Measurements from ENCODE around the gene C14orf93.
A peak's percentile ranks its signal among the peaks of the same experiment; 100 is the strongest.

C14orf93 gene

DNA sequence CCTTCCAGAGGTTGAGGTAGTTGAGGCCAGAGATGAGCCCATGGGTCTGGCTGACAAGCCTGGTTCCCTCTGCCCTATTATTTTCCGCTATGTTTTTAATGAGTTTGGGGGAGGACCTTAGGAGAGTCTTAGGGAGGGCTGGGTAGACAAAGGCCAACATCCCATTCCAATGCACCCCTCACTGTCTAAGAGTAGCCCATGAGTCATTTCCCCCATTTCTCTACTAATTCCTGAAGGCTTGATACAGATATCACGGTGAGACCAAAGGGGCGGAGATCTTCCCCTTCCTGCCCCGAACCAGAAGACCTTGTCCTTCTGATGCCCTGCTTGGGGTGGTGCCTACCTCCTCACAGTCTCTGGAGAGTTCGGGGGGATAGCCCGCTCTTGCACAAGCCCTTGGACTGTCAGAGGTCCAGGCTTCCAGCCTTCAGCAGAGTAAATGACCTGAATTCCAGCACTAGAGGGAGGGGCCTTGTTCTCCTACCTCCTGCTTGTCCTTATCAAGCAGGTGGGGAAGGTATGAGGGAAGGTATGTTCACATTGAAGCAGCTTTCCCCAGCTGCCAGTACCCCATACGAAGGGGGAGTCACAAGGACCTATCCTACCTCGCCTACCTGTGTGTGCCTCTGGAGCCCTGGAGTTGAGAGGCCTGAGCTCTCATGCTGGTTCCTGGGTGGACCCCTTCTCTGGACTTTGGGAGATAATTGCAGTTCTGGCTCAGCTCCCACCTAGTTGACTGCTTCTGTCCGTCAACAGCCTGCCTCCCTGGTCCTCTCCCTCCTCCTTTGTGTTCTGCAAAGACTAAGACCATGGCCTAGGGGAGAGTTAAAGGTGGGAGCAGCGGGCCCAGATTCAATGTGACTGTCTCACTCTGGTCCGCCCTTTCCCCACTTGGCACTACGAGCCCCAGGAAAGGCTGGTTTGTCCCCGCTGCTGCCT lies 35.7 kb upstream of the C14orf93 start:
- DNase-seq (ENCODE audit: low read depth), result no peak

DNA sequence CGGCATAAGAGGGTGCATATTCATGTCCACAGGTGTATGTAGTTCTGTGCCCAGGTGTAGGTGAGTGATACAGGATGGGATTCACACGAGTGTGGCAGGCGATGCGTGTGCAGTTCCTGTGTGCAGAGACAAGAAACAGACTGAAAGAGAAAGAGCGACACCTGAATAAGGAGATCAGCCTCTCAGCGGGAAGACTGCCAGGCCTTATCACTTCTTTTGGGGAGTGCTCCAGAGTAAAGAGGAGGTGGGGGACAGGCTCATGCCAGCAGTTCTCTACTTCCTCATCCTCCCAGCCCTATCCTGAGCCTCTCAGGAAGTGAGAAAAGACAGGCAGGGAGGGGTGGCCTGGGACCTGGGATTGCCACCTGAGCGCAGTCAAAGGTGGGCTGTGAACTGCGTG lies 34.9 kb upstream of the C14orf93 start:
- no peak for DNase-seq (ENCODE audit: low read depth)

DNA sequence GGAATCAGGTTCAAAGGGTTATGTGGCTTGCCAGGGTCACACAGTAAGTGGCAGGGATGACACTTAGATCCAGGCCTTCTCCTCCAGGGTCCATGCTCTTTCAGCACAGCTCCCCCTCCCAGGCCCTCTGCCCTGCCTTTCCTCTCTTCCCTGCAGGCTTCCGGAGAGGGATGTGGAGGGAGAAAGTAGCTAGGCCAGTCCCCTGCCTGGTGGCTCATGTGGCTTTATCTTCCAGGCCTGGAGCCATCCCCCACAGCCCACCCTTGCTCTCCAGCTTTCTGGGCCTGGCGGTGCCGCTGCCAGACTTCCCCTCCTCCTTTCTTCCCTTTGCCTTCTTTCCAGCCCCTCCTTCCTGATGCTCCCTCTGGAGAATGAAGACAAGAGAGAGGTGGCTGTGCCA lies 33.8 kb upstream of the C14orf93 start:
- DNase-seq (ENCODE audit: low read depth), result no peak

DNA sequence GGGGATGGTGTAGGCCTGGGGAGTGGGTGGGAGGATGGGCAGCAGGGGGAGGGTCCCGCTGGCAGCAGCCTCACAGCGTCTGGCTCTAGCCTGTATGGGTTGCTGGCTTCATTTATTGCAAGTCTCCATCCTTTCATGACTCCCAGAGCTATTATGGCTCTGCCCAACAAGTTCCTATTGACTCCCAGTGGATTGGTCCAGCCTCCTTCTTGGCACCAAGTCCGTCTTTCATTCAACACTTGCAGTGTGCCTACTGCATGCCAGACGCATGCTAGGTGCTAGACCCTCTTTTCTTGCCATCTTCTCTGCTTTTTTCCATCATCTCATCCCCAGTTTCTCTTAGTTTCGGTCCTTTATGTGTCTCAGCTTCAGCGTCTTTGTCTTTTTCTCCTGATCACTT lies 33.2 kb upstream of the C14orf93 start:
- DNase-seq (ENCODE audit: low read depth), result no peak

DNA sequence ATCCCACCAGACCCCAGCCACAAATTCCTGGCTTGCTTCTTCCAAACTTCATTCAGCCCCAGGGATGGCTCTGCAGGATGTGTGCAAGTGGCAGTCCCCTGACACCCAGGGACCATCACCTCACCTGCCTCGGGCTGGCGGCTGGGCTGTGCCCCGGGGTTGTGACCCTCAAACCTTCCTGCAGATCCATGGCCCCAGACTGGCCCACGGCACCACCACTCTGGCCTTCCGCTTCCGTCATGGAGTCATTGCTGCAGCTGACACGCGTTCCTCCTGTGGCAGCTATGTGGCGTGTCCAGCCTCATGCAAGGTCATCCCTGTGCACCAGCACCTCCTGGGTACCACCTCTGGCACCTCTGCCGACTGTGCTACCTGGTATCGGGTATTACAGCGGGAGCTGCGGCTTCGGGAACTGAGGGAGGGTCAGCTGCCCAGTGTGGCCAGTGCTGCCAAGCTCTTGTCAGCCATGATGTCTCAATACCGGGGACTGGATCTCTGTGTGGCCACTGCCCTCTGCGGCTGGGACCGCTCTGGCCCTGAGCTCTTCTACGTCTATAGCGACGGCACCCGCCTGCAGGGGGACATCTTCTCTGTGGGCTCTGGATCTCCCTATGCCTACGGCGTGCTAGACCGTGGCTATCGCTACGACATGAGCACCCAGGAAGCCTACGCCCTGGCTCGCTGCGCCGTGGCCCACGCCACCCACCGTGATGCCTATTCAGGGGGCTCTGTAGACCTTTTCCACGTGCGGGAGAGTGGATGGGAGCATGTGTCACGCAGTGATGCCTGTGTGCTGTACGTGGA lies 32.4 kb upstream of the C14orf93 start, which contains the start of gene PSMB11:
TSS of gene PSMB11 (plus strand) at position 51 of the 804 bp plus-strand sequence. CDS start at position 65, 14 bp downstream.
- no peak for DNase-seq (ENCODE audit: low read depth)

DNA sequence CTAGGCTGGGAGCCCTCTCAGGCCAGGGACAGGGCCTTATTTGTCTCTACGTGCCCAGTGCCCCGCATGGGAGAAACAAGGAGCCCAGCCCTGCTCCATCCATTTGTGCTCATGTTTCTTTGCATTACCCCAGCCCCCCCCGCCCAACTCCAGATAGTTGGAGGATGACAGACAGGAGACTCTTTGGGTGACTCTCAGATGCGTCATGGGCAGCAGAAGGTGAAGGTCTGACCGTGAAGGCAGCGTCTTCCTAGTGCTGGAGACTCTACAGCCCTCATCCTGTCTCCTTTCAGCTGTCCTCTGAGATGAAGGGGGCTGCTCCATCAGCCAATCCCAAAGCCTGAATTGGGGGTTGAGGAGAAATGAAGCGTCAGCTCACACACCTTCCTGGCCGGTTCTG lies 31.8 kb upstream of the C14orf93 start:
- no peak for DNase-seq (ENCODE audit: low read depth)

DNA sequence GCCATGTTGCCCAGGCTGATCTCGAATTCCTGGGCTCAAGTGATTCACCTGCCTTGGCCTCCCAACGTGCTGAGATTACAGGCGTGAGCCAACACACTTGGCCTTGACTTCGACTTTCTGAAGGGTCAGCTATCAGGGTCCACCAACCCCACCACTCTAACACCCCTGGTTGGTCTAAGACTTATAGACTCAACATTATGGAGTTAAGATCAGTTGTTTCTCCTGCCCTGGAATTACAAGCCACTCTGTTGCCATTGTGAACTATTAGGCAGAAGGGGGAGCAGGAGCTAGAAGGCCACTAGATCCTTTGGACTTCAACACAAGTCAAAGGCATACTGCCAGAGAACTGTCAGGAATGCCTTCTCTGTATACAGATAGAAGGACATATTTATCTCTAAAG lies 30.2 kb upstream of the C14orf93 start:
- no peak for DNase-seq (ENCODE audit: low read depth)

DNA sequence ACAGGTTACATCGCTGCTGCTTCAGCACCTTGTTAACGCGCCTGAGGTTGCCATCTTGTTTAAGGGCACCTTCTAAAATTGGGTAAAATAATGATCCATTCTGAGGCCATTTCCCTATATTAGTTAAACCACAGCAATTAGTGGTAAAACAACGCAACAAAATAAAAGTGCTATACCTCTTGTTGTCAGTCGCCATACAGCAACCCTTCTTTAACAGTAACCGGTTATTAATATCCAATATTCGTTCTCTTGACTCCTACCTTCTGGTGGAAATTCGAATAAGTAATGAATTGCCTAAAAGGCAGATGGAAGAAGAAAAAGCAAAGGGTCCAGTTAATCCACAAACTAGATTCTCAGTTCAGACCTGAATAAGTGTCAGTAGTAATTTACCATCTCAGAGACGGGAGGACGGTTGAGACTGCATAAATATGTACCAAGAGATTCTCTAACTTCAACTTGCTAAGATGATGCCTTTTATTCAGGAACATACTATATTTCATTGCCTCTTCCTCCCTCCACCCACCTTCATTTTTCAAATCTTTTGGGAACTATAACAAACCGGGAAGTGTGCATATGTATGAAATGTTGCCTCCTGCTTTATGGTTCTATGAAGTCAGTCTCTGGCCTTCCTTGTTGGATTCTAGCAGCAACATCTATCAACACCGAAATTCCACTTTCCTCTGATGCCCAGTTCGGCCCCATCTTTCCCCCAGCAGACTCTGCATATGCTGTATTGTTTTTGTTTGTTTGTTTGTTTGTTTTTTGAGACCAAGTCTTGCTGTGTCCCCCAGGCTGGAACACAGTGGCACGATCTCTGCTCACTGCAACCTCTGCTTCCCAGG lies 25.6 kb upstream of the C14orf93 start:
- DNase-seq (ENCODE audit: low read depth), result no peak

DNA sequence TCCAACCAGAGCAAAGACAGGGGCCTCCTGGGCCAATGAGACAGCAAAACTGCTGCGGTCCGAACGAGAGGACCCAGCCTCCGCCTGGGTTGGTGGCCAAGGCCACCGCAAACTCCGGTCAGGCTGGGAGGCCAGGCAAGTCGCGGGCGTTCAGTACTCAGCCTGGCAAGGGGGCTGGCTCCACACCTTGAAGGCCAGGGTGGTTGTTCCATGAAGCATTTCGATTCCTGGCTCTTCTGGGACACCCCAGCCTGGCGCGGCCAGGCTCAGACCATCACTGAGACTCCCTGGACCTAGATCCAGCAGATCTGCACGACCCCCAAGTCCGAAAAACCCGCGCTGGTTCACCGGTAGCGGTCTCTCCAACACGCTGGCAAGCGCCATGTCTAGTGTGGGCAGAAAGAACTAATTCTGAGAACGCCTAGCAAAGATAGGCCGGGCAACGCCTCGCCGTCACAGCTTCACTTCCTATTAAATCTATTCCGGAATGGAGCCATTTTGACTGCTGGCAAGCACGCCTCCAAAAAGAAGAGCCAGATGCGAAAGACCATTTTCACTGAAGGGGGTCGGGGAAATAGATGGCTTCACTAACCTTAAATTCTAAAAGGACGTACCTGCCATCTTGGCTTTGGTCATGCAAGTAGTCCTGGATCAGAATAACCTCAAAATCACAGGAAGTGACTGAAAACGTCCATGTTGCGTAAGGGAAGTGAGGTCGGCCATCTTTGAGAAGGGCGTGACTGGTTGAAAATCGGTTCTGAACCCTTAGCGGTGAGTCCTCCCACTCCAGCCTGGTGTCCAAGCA lies 24.8 kb upstream of the C14orf93 start, which contains the start of gene PSMB5:
TSS of gene PSMB5 (minus strand) at position 403 of the 805 bp plus-strand sequence. CDS start at position 384, 19 bp downstream.
- peak; percentile 92 for DNase-seq (ENCODE audit: low read depth)

DNA sequence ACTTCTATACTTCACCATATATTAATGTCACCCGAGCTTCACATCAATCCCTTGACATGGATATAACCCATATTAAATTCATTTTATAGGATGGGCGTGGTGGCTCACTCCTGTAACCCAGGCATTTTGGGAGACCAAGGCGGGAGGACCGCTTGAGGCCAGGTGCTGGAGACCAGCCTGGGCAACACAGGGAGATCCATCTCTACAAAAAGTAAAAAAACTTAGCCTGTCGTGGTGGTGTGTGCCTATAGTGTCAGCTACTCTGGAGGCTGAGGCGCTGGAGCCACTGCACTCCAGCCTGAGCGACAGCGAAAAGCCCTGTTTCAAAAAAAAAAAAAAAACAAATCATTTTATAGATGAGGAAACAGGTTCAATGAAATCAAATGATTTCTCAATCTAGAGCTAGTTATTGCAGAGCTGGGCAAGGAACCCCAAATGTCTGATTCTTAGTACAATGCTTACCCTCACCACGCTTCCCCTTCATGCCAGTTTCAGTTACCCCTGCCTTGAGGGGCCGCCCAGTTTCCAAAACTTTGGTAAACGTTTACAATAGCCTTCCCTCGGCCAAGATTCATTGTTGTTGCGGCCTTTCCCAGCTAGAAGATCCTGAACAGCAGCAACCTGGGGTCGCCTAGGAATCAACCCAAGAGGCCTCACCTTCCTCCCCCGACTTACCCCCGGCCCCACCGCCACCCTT lies 24.0 kb upstream of the C14orf93 start:
- DNase-seq (ENCODE audit: low read depth), result no peak

DNA sequence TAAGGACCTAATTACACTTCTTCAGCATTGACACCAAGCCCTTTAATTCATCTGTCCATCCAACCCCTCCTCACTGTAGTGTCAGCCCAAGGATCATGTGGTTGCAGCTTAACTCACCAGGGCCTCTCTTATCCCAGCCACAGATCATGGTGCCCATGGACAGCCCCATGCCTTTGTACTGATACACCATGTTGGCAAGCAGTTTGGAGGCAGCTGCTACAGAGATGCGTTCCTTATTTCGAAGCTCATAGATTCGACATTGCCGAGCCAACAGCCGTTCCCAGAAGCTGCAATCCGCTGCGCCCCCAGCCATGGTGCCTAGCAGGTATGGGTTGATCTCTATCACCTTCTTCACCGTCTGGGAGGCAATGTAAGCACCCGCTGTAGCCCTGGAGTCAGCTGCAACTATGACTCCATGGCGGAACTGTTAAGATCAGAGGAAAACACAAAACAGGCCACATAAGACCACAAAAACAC lies 23.3 kb upstream of the C14orf93 start:
- no peak for DNase-seq (ENCODE audit: low read depth)

DNA sequence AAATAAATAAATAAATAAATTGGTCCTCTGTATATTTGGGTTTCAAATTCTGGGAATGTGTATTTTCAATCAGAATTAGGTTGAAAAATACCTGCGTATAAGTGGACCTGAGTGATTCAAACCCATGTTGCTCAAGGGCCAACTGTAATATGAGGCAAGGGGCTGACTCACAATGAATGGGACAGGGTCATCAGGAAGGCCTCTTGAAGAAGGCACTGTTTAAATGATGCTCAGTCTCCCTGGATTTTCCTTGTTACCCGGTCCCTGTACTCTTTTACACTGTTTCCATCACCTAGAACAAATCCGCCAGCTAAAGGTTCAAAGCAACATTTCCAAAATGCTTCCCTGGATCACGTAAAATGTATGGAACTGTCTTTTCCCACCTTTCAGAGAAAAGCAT lies 21.0 kb upstream of the C14orf93 start:
- no peak for DNase-seq (ENCODE audit: low read depth)

DNA sequence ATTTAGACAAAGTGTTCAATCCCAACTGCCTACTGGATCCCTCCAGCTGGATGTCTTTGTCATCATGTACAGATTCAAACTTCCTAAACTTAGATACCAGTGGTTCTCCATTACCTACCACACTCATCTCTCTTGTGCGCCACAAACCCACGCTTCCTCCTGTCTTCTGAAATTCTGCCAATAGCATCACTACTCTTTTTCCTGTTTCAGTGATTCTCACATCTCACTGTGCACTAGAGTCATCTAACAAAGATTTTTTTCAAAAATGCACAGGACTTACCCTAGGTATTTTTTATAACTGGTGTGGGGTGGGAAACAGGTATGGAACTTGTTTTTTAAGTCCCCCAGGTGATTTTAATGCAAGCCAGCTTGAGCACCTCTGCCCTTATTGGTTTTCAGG lies 18.9 kb upstream of the C14orf93 start:
- DNase-seq (ENCODE audit: low read depth), result no peak

DNA sequence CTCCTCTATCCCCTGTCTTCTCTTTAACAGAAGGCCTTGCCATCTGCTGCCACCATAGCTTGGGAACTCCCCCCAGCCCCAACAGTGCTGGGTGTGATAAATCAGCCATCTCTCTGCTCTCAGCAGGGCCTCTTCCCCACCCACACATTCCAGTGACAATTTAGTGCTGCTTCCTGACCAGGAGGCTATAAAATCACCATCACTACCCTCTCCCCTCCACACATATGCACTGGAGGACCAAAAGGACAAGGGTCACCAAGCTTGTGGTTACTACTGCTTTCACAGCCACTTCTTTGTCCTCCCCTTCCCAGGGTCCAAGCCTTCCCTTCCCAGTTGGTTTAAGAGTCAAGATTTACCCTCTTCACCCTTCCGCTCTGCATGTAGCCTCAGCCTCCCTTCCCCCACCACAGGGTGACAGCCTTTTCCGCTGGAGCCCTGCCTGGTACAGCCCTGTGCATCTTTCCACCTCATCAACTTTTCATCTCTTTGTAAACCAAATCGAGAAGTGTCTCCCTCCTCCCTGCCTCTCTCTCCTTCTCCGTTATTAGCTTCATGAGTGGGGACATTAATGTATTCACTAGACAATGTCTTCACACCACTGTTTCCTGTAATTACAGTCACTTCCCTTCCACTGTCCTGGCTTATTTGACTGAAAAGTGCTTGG lies 15.3 kb upstream of the C14orf93 start:
- no peak for DNase-seq (ENCODE audit: low read depth)

DNA sequence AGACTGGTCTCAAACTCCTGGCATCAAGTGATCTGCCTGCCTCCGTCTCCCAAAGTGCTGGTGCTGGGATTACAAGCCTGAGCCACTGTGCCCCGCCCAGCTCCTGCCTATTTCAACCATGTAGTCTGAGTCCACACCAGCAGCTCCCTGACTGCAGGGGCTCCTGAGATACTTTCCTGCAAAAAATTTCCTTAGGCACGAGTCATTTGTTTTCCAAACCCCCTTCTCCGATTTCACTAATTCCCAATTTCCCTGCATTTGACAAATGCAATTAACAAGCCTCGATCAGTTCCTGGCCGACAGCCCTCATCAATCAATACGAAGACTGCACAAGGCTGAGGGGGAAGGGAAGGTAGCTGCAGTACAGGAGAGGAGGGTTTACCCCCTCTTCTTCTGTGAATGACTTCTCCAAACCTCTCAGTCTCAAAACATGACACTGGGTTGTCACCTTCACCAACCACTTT lies 14.7 kb upstream of the C14orf93 start:
- DNase-seq (ENCODE audit: low read depth), result no peak

DNA sequence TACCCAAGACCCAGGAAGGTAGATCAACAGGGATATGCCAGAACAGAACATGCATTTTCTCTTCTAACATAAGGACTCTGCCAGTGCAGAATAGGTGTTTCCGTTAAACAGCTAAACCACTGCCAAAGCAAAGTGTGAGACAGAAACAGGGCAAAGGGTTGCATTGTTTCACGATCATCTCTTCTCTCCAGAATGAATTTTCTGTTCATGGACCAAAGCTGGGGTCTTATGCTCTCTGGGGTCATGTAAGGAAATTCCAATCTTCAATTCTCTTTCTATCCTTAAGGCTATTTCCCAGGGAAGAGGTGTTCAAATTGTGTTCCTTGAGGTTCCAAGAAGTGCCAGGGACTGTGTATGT lies 13.8 kb upstream of the C14orf93 start:
- DNase-seq (ENCODE audit: low read depth), result no peak

DNA sequence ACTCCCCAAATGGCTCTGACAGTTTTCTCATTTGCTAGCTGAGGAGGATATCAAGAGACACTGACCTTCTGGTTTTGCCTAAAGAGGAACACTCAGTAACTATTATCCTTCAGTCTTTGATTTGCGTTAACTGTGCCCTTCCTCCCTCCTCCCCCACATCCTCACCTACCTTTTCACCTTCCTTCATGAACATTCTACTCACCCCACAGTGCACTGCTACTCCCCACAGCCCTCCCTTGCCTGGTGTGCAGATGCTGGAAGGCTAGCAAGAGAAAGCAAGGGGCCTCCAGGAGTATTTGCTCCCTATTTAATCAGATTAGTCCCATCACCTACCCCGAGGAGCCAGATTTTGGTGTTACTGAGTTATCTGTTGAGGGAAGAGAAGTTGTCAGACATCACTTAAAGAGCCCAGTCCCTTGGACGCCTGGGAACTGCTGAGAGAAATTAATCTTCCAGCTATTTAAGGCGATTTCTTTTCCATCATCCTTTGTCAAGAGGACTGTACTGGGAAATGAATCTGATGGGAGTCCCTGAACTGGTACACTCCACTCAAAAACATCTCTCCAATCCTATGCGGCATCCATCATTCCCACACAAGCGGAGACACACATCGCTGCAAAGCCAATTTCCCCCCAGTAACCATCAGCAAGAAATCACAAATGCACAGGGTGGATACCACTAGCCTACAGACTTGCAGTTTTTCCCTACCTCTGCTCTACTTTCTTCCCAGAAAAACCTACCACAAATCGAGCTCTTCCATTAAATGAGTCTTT lies 13.3 kb upstream of the C14orf93 start:
- no peak for DNase-seq (ENCODE audit: low read depth)

DNA sequence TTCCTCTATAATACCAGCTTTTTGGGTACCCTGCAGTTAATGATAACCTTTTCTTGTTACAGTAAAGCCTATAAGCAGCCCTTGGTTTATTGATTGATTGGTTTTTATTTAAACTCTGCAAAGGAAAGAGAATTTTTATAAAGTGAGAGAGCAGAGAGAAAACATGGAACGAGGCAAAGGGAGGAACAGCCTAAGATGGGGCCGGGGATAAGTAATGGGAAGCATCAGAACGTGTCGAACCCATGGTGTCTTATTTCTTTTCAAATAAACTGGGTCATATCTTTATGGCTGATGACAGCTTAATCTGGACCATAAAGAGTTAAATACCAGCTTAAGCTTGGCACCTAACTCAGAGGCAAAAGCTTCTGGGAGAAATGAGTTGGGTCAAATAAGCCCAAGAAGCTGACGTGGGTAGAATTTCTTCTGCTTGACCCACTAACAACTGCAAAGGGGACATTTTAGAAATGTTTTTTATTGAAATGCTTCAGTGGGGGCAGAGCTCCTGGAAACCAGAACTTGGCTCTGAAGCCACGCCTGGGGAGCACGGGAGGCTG lies 12.0 kb upstream of the C14orf93 start:
- DNase-seq (ENCODE audit: low read depth), result no peak

DNA sequence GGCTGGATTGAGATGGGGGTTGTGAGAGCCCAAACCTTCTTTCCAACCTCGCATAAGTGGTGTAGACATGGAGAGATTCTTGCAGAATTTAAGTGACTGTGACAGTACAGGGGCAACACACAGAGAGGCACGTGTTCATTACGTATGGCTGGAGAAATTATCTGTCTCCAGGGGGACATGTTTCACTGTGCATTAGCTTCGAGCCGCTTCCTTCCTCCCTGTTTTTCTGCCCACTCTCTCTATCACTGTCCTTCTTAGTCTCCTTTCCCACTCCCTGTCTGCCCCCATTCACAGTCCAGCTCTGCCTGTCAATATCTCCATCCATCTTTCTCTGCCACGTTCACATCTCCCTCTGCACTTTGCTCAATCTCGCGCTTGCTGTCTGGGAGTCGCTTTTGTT lies 11.5 kb upstream of the C14orf93 start:
- no peak for DNase-seq (ENCODE audit: low read depth)

Data from non-pigmented ciliary epithelial cell (primary cell).